ENCODE measurements around the gene PRPH.

The PRPH gene

DNA sequence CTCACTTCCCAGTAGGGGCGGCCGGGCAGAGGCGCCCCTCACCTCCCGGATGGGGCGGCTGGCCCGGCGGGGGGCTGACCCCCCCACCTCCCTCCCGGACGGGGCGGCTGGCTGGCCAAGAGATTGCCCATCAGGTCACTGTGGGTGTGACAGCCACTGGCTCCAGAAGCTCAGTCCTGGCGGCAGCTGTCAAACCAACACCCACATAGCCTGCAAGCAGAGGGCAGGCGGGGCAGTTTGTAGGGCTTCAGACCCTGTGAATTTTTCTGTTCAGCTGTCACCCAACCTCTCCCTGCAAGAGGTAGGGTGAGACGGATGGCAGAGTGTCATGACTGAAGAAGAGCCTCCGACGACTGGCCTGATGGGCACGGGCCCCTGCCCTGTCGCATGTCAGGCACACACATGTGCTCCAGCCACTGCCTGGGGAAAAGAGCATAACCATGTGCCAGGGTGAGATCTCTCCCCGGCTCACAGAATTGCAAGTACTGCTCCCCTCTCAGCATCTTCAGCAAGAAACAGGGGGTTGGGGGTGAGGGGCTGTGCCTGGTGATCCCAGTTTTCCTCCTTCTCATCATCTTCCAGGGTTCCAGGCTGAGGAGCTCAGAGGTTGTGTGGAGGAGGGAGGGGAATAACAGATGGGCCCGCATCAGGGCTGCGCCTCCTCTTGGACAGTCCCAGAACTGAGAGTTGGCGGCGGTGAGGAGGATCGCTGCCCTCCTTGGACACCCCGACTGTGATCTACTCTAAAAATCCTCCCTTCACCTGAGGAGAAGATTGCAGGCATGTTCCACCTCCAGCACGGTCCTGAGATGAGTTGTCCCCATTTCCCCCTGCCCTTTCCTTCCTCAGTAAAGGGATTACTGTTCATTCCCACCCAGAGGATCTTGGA, 11.2 kb upstream of the PRPH start:
- DNase-seq (ENCODE audit: low spot score): no peak
- TF ChIP-seq, protein P1, sequence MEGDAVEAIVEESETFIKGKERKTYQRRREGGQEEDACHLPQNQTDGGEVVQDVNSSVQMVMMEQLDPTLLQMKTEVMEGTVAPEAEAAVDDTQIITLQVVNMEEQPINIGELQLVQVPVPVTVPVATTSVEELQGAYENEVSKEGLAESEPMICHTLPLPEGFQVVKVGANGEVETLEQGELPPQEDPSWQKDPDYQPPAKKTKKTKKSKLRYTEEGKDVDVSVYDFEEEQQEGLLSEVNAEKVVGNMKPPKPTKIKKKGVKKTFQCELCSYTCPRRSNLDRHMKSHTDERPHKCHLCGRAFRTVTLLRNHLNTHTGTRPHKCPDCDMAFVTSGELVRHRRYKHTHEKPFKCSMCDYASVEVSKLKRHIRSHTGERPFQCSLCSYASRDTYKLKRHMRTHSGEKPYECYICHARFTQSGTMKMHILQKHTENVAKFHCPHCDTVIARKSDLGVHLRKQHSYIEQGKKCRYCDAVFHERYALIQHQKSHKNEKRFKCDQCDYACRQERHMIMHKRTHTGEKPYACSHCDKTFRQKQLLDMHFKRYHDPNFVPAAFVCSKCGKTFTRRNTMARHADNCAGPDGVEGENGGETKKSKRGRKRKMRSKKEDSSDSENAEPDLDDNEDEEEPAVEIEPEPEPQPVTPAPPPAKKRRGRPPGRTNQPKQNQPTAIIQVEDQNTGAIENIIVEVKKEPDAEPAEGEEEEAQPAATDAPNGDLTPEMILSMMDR (IDR thresholded peaks at IDR 0.05; ENCODE audit: extremely low read depth, missing control alignments): no peak

GRCh38 chr12:49284672-49285071, 10.3 kb upstream of the PRPH start:
- TF ChIP-seq, protein P1 (IDR thresholded peaks at IDR 0.05; ENCODE audit: extremely low read depth, missing control alignments): no peak
- no peak for DNase-seq (ENCODE audit: low spot score)

DNA sequence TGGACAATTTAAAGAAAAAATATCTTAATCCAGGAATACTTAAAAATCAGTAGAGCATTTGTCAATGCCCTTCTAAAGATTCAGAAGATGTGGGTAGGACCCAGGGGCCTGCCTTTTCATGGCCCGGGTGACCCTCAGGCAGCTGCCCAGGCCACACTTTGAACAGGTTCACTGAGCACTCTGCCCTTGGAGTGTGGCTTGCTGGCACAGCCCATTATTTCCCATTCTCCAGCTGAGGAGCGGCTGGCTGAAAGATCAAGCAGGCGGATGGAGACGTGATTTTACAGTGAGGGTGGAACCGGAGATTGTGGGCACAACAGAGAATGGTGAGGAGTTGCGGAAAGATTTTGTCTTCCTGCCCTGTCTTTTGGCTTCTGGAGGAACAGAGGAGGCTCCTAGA, 7.1 kb upstream of the PRPH start:
- TF ChIP-seq, protein P1 (IDR thresholded peaks at IDR 0.05; ENCODE audit: extremely low read depth, missing control alignments): no peak
- no peak for DNase-seq (ENCODE audit: low spot score)

DNA sequence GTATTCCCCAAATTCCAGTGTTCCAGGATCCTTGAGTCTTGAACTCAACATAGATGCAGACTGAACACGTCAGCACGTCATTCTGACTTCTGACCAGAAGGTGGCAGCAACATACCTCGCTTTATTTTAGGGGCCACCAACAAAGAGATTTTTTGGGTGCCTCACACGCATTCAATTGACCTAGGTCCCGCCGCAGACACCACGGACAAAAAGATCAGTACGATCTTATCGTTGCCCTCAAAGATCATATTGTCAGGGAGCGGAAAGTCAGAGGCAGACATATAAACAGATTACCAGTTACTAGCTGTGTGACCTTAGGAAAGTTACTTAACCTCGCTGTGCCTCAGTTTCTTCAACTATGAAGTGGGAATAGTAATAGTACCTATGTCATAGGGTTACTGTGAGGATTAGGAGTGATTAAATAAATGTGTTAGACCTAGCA, 6.5 kb upstream of the PRPH start:
- TF ChIP-seq, protein P1 (IDR thresholded peaks at IDR 0.05; ENCODE audit: extremely low read depth, missing control alignments): peak; percentile 82
- peak; percentile 88 for DNase-seq (ENCODE audit: low spot score)

DNA sequence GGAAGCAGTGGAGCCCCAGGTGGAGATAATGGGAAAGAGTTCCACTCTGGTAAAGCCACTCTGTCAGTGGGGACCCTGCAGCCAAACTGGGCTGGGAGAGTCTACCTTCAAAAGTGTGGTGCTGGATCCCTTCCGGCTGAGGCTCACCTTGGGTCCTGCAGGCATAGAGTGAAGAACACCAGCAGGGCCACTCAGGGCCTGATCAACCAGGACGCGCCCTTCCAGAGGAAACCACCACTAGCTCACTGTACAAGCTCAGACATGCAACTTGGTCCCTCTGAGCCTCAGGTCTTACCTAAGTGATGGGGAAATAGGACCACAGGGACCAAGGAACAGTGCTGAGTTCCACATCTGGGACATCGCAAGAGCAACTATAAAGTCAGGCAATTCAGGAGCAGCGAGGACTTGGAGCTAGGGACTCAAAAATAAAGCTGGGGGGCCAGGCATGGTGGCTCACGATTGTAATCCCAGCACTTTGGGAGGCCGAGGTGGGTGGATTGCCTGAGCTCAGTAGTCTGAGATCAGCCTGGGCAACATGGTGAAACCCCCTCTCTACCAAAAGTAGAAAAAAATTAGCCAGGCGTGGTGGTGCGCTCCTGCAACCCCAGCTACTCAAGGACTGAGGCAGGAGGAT, 5.9 kb upstream of the PRPH start:
- DNase-seq (ENCODE audit: low spot score): peak; percentile 21
- TF ChIP-seq, protein P1 (IDR thresholded peaks at IDR 0.05; ENCODE audit: extremely low read depth, missing control alignments): no peak

DNA sequence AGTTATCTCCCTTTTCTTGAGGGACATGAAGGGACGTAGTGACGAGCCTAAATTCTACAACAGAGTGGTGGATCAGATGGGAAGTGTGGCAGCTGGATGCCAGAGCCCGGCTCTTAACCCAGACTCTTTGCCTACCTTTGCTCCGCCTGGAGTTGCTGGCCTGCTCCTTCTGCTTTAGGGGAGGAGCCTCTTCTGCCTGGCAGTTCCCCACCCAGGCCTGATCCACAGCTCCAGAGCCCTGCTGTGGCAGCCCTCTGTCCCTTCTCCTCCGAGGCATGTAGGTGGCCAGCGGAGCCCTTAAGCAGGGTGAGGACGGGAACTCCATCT, 2.3 kb upstream of the PRPH start:
- DNase-seq (ENCODE audit: low spot score): no peak
- TF ChIP-seq, protein P1 (IDR thresholded peaks at IDR 0.05; ENCODE audit: extremely low read depth, missing control alignments): no peak

Data from GM20000 (cell line).